Stomach smooth muscle (tissue), 2 donors: ENCODE data around the gene STX1A.
A peak's percentile ranks its signal among the peaks of the same experiment; 100 is the strongest.
"Not testable (repeated sequence)": the region's sequence is repeated elsewhere in the genome, so short reads cannot be mapped to it uniquely, and the experiment has no call there.

Experiments
- H3K27ac ChIP-seq: one replicate; pipeline ENCODE4 v1.7.0; 2013; ENCODE audit warnings: mild to moderate bottlenecking, low read length, inconsistent platforms
- H3K27me3 ChIP-seq, 2 donors: one replicate each; pipeline ENCODE4 v1.7.0; 2013; ENCODE audit warnings: low read length in 2 of 2; ENCODE audit not compliant: insufficient read depth in 2 of 2, control insufficient read depth in 1 of 2
- H3K36me3 ChIP-seq, 2 donors: one replicate each; pipeline ENCODE4 v1.7.0; 2013; ENCODE audit warnings: low read length in 2 of 2; ENCODE audit not compliant: control insufficient read depth in 2 of 2, insufficient read depth in 2 of 2
- H3K4me1 ChIP-seq: one replicate; pipeline ENCODE4 v1.7.0; 2013; ENCODE audit warnings: low read length; ENCODE audit not compliant: control insufficient read depth, insufficient read depth
- H3K4me3 ChIP-seq, 2 donors: one replicate each; pipeline ENCODE4 v1.7.0; 2013; ENCODE audit warnings: low read length in 2 of 2
- H3K9ac ChIP-seq, 2 donors: one replicate each; pipeline ENCODE4 v1.7.0; 2013; ENCODE audit warnings: low read length in 2 of 2, mild to moderate bottlenecking in 1 of 2
- H3K9me3 ChIP-seq, 2 donors: one replicate each; pipeline ENCODE4 v1.7.0; 2013; ENCODE audit warnings: low read length in 2 of 2; ENCODE audit not compliant: control insufficient read depth in 2 of 2
- donor health status: healthy.
- donor health status: Pancreatic carcinoma.

Gene STX1A

DNA sequence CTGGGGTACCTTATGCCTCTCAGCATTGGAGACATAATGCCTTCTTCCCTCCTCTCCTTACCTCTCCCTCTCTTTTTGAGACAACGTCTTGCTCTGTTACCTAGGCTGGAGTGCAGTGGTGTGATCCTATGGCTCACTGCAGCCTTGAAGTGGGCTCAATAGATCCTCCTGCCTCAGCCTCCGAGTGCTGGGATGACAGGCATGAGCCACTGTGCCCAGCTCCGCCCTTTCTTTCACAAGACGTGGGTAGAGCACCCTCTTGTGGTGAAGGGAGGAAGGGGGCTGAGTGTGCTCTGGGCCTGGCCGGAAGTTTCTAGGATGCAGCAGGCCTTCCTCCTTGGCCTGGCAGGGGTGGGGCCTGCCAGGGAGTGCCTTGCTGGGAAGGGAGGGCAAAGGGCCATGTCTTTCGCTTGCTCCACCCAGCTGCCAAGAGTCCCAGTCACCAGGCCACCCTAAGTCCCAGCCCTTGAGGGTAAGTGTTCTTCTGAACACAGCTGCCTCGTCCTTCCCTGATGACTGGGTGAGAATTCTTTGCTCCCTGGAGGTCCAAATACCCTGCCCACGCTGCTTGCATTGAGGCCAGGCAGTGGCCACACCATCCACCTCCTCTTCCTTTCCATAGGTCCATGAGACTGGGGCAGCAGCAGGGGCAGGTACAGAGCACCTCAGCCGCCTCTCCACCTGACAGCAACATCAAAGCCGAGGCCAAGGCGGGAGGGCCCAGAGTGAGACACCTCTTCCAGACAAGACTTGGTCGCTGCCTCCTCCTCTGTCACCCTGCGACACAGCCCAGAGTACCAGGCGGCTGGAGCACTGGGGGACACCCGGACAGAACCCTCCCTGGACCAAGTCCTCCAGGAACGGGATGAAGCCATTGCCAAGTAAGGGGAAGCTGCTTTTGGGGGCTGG lies 15.4 kb upstream of the STX1A start:
- peaks cover 19% of the 10 kb centered on the region for H3K4me1 ChIP-seq
- no peaks in the 10 kb centered on the region for H3K9me3 ChIP-seq
- no peak overlapping the region for H3K9ac ChIP-seq
- H3K27ac ChIP-seq: no peak overlapping the region
- peaks cover 2 to 9% of the 10 kb centered on the region in 2 donors for H3K36me3 ChIP-seq
- no peak overlapping the region for H3K4me3 ChIP-seq
- no peaks in the 10 kb centered on the region for H3K27me3 ChIP-seq

DNA sequence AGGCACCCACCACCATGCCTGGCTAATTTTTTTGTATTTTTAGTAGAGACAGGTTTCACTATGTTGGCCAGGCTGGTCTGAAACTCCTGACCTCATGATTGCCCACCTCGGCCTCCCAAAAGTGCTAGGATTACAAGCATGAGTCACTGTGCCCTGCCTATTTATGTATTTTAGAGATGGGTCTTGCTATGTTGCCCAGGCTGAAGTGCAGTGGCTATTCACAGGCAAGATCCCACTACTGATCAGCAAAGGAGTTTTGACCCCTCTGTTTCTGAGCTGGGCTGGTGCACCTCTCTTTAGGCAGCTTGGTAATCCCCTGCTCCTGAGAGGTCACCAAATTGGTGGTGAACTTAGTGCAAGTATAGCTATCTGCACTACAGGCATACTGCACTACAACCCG lies 12.9 kb upstream of the STX1A start:
- Histone ChIP-seq H3K27ac (no peak overlapping the region), H3K36me3 (peaks cover 2 to 9% of the 10 kb centered on the region in 2 donors), H3K4me1 (peaks cover 2% of the 10 kb centered on the region), H3K9me3 (no peaks in the 10 kb centered on the region), H3K9ac (no peak overlapping the region), H3K27me3 (no peaks in the 10 kb centered on the region), H3K4me3 (no peak overlapping the region)

DNA sequence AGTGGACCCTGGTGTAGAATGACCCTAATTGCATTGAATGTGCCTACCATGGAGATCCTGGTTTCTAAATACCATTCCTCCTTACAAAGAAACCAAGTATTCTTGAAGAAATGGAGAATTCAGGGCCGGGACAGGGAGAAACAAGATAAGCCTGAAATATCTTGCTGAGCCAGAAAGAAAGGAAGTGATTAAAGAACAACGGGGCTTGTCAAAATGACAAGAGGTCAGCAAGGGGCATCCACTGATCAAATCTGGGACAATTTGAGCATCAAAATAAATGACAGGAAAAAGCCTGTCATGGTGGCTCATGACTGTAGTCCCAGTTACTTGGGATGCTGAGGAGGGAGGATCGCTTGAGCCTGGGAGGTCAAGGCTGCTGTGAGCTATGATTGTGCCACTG lies 11.0 kb upstream of the STX1A start:
- Histone ChIP-seq H3K27me3 (peaks cover 3 to 5% of the 10 kb centered on the region in 2 donors), H3K9me3 (no peaks in the 10 kb centered on the region), H3K4me3 (no peak overlapping the region), H3K27ac (no peak overlapping the region), H3K36me3 (no peaks in the 10 kb centered on the region), H3K4me1 (no peaks in the 10 kb centered on the region), H3K9ac (no peak overlapping the region)

DNA sequence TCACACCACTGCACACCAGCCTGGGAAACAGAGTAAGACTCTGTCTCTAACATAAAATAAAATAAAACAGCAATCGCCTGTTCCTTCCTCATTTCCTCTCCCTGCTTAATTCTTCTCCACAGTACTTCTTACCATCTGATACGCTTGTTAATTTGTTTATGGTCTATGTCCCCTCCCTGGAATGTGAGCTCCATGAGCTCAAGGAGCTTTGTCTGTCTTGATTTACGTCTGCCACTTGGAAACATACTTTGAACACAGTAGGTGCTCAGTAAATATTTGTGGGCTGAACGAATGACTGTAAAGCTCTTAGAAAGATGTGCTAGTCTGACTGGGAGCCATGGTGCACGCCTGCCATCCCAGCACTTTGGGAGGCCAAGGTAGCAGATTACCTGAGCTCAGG lies 9.1 kb upstream of the STX1A start:
- Histone ChIP-seq H3K4me1 (no peaks in the 10 kb centered on the region), H3K27ac (no peak overlapping the region), H3K4me3 (no peak overlapping the region), H3K9me3 (no peaks in the 10 kb centered on the region), H3K36me3 (no peaks in the 10 kb centered on the region), H3K27me3 (peaks cover 3 to 5% of the 10 kb centered on the region in 2 donors), H3K9ac (no peak overlapping the region)

DNA sequence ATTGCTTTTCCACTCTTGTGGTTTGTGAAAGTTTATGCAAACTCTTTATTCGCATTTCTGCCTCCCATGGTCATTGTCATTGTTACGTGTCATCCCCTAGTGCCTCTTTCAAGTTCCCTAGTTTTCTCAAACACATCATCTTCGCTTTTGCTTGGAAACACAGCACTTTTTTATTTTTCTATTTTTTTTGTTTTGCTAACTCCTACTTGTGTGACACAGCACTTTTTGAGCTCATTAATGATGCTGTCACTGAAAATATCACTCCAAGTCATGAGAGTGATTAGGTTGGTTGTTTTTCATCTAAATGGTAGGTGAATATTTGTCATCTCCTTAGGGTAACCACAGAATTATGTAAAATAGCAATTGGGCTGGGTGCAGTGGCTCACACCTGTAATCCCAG lies 8.5 kb upstream of the STX1A start:
- no peaks in the 10 kb centered on the region for H3K36me3 ChIP-seq
- no peak overlapping the region for H3K9ac ChIP-seq
- H3K4me1 ChIP-seq: no peaks in the 10 kb centered on the region
- no peaks in the 10 kb centered on the region for H3K9me3 ChIP-seq
- H3K27ac ChIP-seq: no peak overlapping the region
- peaks cover 3 to 5% of the 10 kb centered on the region in 2 donors for H3K27me3 ChIP-seq
- no peak overlapping the region for H3K4me3 ChIP-seq

DNA sequence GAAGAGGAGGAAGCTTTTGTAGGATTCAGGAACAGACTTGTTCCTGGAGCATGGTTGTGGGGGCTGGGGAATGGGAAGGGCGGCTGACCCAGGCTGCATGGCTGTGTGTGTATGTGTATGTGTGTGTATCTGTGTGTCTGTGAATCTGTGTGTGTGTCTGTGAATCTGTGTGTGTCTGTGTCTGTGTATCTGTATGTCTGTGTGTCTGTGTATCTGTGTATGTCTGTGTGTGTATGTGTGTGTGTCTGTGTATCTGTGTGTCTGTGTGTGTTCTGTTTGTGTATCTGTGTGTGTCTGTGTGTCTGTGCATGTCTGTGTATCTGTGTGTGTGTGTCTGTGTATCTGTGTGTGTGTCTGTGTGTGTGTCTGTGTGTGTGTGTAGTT lies 6.6 kb upstream of the STX1A start:
- Histone ChIP-seq H3K36me3 (no peaks in the 10 kb centered on the region), H3K9ac (no peak overlapping the region), H3K4me3 (no peak overlapping the region), H3K4me1 (peaks cover 8% of the 10 kb centered on the region), H3K27me3 (peaks cover 3 to 5% of the 10 kb centered on the region in 2 donors), H3K27ac (no peak overlapping the region), H3K9me3 (no peaks in the 10 kb centered on the region)

DNA sequence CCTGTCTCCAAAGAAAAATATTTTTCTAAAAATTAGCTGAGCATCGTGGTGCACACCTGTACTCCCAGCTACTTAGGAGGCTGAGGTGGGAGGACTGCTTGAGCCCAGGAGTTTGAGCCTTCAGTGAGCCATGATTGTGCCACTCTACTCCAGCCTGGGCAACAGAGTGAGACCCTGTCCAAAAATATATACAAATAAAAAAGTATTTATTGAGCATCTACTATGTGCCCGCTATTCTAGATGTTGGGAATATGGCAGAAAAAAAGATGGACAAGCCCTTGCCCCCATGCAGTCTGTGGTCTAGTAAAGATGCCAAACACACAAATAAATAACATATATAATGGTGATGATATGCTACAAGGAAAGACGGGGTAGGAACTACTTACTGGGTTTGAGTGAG lies 4.3 kb upstream of the STX1A start:
- H3K4me3 ChIP-seq: no peak overlapping the region

DNA sequence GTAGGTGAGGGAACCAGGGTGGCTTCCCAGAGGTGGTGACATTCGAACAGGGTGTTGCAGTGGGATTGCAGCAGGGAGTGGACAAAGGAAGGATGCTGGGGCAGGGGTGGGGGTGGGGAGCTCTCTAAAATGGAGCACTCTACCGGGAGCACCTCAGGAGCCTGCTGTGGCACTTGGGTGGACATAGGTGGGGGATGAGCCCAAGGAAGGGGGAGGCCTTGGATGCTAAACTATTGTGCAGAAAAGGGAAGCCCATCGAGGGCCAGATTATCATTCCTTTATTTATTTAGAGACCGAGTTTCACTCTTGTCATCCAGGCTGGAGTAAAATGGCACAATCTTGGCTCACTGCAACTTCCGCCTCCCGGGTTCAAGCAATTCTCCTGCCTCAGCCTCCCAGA lies 3.3 kb upstream of the STX1A start:
- Histone ChIP-seq H3K27ac (no peak overlapping the region), H3K4me1 (peaks cover 25% of the 10 kb centered on the region), H3K27me3 (peaks cover 3 to 5% of the 10 kb centered on the region in 2 donors), H3K4me3 (no peak overlapping the region), H3K9me3 (no peaks in the 10 kb centered on the region), H3K36me3 (no peaks in the 10 kb centered on the region), H3K9ac (no peak overlapping the region)

More for the DNA sequence above, 4.3 kb upstream of the STX1A start:
- no peak overlapping the region for H3K9ac ChIP-seq
- no peaks in the 10 kb centered on the region for H3K9me3 ChIP-seq
- no peak overlapping the region for H3K27ac ChIP-seq
- H3K4me1 ChIP-seq: peaks cover 14% of the 10 kb centered on the region
- H3K27me3 ChIP-seq: peaks cover 3 to 5% of the 10 kb centered on the region in 2 donors
- H3K36me3 ChIP-seq: no peaks in the 10 kb centered on the region

DNA sequence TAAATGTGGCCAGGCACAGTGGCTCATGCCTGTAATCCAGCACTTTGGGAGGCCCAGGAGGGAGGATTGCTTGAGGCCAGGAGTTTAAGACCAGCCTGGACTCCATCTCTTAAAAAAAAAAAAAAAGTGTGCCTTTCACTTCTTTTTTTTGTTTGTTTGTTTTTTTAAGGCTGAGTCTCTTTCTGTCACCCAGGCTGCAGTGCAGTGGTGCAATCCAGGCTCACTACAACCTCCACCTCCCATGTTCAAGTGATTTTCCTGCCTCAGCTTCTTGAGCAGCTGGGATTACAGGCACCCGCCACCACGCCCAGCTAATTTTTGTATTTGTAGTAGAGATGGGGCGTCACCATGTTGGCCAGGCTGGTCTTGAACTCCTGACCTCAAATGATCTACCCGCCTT lies 2.7 kb upstream of the STX1A start:
- H3K9me3 ChIP-seq, H3K36me3 ChIP-seq, H3K27me3 ChIP-seq, H3K4me3 ChIP-seq, H3K9ac ChIP-seq: not testable (repeated sequence)
- Histone ChIP-seq H3K4me1 (peaks cover 31% of the 10 kb centered on the region), H3K27ac (peak overlapping the region; percentile 58)

DNA sequence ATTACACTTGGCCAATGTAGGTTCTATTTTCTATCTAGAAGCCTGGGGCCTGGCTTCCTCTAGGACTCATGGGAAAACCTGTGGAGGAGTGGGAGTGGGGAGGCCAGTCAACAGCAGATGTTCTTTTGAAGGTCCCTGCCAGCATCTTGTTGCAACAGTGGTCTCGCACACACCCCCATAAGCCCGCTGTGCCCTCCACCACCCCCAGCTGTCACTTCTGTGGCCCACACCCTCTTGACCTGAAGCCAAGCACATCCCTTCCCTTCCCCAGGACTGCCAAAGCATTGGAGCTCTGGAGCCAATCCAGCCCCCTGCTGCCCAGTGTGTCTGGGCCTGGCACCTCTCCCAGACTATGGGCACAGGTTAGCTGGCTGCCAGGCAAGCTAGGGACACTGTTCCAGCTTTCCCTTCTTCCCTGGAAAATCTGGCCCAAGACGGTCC lies 1.9 kb upstream of the STX1A start:
- no peak overlapping the region for H3K9ac ChIP-seq
- no peaks in the 10 kb centered on the region for H3K36me3 ChIP-seq
- peaks cover 37% of the 10 kb centered on the region for H3K4me1 ChIP-seq
- H3K9me3 ChIP-seq: no peaks in the 10 kb centered on the region
- H3K27me3 ChIP-seq: peaks cover 0 to 3% of the 10 kb centered on the region in 2 donors
- H3K4me3 ChIP-seq: no peak overlapping the region
- peak overlapping the region; percentile 58 for H3K27ac ChIP-seq

DNA sequence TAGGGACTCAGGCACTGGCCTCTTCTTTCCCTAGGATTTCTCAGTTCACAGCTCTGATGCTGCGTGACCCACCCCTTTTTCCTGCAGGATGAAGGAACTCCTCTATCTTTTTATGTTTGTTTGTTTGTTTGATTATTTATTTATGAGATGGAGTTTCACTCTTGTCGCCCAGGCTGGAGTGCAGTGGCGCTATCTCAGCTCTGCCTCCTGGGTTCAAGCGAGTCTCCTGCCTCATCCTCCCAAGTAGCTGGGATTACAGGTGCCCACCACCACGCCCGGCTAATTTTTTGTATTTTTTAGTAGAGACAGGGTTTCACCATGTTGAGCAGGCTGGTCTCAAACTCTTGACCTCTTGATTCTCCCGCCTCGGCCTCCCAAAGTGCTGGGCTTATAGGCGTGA lies 974 bp upstream of the STX1A start:
- H3K4me3 ChIP-seq, H3K9ac ChIP-seq, H3K36me3 ChIP-seq, H3K9me3 ChIP-seq, H3K27me3 ChIP-seq: not testable (repeated sequence)
- H3K27ac ChIP-seq: peak overlapping the region; percentile 41
- peaks cover 47% of the 10 kb centered on the region for H3K4me1 ChIP-seq
